ENCODE data around the gene ENC1.

The ENC1 gene

DNA sequence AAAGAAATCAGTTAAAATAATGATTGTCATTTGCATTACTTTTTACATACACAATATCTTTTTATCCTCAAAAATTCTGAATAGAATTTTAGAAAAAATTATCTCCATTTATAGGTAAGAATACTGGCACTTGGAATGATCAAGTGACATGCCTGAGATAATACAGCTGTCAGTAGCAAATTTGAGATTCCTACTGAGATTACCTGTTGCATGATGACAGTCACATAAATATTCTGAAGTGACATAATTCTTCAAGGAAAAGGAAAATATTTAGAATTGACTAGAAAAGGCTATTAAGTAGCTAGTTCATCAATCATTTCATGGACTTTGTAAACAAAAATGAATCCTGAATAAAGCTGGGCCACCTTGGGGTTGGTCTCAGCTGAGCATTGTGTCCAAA is 15.2 kb upstream of the ENC1 start:
- DNase-seq (ENCODE audit: low read depth), result no peak

- no peak for DNase-seq (ENCODE audit: low read depth)
Observed at GRCh38 chr5:74655206-74655605, 14.7 kb upstream of the ENC1 start.

DNA sequence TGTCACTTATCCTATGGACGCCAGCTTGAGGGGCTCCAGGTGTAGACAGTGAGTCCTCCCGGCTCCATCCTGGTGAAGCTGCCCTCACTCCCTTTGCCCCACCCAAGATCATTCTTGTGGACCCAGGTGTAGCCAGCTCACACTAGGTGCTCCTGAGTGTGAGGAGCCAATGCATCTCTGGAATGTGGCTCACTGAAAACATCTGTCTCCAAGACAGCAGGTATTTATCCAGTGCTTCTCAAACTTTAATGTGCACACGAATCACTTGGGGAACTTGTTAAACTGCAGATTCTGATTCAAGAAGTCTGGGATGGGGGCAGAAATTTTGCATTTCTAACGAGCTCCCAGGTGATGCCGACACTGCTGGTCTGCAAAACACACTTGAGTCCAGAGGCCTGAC is 13.5 kb upstream of the ENC1 start:
- DNase-seq (ENCODE audit: low read depth), result no peak

DNA sequence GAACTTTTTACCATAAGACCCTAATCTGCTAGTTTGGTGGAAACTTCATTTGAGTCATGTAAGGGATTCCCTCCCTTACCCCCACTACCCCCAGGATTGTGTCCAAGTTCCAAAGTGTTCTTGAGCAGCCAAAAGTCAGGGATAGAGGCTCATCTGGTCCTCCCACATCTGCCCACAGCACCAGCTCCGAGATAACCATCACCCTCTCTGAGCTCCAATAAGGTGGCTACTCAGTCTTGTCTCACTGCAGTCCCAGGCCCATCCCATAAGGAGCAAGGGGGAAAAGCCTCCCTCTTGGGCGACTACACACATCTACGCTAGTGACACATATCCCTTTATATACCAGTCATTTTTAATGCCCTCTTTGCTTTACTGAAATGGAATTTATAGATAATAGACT is 12.0 kb upstream of the ENC1 start:
- no peak for DNase-seq (ENCODE audit: low read depth)

DNA sequence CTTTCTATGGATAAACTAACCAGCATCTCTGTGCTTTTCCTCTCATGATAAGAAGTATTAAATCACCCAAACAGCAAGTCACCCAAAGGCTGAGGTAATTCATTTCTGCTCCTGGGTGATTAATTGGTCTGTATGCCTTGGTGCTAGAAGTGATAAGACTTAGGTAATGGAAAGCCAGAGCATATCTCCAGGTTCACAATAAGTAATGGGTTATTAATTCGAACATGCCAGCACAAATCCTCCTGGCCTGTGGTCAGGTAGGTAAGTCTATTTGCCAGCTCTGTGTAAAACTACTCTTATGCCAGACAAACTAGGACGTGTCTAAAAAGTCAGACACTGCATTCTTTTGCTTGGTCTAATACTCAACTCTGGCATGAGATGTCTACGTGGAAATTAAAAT is 11.2 kb upstream of the ENC1 start:
- no peak for DNase-seq (ENCODE audit: low read depth)

DNA sequence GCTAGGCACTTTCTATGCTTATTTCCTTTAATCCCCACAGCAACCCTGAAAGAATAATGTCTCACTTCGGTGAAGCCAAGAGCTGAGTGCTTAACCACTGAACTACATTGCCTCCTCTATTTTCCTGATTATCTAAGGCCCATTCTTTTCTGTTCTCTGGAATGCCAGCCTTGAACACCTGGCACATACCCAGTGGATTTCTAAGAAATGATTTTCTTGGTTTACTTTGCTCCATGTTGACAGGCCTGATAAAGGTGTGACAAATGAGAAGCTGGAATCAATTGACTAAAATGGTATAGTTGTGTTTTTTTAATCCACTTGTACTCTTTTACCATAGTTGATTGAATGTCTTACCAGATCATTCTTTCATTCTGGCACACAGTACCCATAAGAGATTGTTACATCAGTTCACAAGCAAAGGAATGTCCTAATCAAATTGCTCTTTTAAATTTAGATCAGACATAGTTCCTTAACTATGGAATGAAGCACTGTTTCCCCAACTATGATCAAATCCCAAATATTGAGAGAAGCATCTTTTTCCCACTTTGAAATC is 9.0 kb upstream of the ENC1 start:
- no peak for DNase-seq (ENCODE audit: low read depth)

DNA sequence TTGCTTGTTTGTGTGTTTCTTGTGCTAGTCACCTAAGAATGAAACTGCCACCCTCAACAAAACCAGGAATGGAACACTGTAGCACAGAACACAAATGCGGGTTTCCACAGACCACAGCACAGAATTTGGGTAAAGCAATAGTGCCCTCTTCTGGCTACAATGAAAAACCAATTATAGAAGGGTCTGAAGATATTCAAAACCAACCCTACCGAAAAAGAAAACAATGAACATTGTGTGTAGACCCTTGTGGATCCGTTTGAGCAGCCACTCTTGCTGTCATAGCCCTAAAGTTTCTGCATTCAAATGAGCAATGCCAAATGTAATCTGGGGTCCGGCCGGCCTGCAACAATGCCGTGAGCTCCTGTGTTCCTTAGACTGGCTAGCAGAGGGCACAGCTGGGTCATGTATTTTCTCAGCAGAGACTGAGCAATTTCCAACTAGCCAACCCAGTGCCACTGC is 8.3 kb upstream of the ENC1 start:
- DNase-seq (ENCODE audit: low read depth), result no peak

DNA sequence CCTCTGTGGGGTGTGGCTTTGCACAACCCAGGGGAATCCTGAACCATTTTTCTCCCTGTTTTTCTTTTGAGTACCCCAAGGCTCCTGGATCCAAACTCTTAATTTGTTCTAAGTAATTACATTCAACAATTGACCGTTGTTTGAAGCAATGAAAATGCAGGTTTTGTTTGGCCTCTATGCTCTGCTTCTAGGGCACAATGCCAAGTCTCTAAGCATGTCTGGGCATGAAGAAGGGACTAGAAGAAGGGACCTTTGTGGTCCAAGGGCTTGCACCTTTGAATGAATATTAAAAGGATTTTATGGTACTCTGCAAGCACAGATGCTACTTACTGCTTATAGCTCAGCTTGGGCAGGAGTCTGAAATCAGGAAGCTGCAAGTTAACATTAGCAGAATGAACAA is 6.6 kb upstream of the ENC1 start:
- no peak for DNase-seq (ENCODE audit: low read depth)

DNA sequence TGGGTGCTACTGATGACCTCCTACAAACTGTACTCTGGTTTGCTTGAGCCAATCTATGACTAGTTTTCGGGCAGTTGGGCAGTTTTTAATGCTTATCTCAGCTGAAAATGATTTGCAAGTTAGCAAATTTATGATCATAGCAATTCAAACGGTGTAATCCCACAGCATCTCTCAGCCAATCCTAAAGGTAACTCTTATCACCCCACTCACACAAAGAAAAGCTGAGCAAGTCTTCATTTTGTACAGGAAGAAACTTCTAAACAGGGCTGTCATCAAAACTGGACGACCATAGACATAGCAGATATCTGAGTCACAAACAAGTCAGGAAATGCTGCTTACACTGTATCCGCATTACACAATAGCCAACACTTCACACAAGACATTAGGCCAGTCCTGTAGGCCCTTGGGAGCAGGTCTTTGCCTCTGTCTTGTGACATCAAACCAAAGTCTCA is 2.6 kb upstream of the ENC1 start:
- peak; percentile 98 for DNase-seq (ENCODE audit: low read depth)

GRCh38 chr5:74642543-74642863 is 2.0 kb upstream of the ENC1 start:
- DNase-seq (ENCODE audit: low read depth), result no peak

DNA sequence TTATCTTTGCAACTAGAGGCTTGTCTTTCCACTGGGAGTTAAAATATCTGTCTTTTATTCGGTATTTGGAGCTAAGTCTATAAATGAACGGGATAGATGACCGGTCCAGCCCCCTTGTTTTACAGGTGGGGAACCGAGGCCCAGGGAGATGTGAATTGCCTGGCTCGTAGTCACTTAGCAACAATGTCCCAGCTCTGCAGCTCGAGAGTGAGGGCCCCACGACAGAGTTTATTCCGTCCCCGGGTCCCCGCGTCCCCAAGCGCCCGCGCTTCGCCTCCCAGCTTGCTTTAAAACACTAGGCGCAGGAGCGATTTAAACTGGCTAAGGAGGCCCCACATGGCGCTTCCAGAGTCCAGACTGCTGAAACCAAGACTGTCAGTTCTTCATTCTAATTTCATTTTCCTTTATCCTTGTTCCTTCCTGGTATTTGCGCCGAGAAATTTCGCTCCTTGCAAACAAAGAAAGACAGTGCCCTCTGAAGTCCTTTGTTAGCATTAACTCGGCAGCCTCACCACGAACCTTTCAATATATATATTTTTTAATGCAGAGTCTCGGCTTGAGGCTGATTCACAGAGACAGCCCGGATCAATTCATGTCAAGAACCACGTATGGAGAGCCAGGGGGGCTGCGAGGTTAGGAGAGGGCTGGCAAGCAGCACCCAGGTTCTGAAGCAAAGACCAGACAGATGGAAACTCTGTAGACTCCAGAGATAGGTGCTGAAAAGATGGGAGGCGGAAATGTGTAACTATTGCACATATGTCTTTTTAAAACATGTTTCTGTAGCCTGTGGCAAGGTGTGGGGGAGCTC is 1.4 kb upstream of the ENC1 start:
- peak; percentile 63 for DNase-seq (ENCODE audit: low read depth)

- DNase-seq (ENCODE audit: low read depth), result no peak
Observed at GRCh38 chr5:74640954-74641734, 616 bp upstream of the ENC1 start.

DNA sequence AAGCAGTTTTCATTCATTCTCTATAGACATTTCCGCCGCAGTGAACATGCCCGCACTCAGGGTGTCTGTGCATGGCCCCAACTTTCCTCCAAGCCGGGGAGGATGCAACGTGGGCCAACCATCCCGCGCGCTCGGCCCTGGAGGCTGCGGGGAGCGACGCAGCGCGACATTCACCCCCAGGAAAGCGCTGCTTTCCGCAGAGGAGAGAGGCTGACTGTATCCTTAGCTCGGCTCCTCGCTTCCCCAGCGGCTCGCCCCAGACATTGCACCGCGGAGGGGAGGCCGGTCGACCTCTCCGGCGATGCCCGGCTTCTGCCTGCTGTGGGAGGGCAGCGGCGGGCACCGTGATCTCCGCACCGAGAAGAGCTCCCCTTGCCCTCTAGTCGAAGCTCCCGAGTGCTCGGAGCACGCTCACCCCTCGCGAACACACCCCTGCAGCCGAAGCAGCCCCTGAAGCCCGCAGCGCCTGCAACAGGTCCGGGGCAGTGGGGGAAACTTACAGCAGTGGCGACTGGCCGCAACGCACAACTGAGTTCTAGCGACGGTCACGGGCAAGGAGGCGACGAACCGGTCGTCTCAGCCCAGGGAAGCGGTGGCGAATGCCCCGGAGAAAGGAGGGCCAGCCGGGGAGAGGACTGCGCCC is 600 bp downstream of the ENC1 start:
- DNase-seq (ENCODE audit: low read depth), result no peak

GRCh38 chr5:74638970-74639806 is 1.3 kb downstream of the ENC1 start:
- no peak for DNase-seq (ENCODE audit: low read depth)

- no peak for DNase-seq (ENCODE audit: low read depth)
Observed at GRCh38 chr5:74638544-74638969, 2.0 kb downstream of the ENC1 start.

- no peak for DNase-seq (ENCODE audit: low read depth)
Observed at GRCh38 chr5:74636552-74636951, 4.0 kb downstream of the ENC1 start.

GRCh38 chr5:74636149-74636548 is 4.4 kb downstream of the ENC1 start:
- DNase-seq (ENCODE audit: low read depth), result no peak

DNA sequence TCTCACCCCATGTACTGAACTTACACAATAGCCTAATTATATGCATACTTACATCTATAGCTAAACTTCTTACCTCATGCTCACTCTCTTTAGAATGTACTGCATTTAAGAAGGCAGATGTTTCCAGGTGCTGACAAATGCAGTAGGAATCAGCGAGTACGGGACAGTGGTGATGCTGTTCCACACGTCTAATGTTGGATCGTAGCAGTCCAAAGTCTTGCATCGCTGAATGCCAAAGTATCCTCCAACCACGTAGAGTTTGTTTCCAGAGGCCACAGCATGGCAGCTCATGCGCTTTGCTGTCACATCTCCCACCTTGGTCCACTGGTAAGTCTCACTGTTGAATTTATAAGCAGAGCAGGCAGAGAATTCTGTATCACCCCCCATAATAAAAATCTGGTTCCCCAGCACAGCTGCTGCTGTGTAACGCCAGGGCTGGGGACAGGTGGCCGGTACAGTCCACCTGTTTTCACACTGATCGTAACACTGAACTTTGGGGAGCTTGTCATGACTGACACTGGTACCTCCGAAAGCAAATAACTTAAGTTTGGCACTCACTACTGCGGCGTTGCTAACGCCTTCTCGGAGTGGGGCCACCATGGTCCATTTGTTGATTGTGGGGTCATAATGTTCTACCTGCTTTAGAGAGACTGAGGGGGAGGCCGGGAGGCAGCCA is 5.8 kb downstream of the ENC1 start:
- DNase-seq (ENCODE audit: low read depth), result no peak

- no peak for DNase-seq (ENCODE audit: low read depth)
Observed at GRCh38 chr5:74633695-74634094, 6.8 kb downstream of the ENC1 start.

GRCh38 chr5:74632947-74633356 is 7.6 kb downstream of the ENC1 start:
- peak; percentile 72 for DNase-seq (ENCODE audit: low read depth)
